ENCODE results near the gene GFPT1.

DNA sequence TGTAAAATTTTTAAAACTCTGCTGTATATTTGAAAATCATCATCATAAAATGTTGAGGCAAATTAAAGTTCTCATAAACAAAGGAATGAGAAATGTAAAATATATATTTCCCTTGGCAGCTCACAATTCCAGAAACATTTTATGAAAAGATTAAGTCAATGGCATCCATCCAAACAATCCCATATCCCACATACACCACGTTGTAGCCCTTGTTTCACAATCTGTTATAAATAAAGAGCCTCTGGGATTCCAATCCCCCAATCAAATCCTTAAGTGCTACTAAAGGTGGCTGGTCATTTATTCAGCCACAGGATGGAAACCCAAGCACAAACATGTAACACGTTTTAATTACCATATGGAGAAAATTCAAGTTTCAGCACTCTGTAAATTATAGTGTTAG lies 51.7 kb downstream of the GFPT1 start:
- TF ChIP-seq, protein P1, sequence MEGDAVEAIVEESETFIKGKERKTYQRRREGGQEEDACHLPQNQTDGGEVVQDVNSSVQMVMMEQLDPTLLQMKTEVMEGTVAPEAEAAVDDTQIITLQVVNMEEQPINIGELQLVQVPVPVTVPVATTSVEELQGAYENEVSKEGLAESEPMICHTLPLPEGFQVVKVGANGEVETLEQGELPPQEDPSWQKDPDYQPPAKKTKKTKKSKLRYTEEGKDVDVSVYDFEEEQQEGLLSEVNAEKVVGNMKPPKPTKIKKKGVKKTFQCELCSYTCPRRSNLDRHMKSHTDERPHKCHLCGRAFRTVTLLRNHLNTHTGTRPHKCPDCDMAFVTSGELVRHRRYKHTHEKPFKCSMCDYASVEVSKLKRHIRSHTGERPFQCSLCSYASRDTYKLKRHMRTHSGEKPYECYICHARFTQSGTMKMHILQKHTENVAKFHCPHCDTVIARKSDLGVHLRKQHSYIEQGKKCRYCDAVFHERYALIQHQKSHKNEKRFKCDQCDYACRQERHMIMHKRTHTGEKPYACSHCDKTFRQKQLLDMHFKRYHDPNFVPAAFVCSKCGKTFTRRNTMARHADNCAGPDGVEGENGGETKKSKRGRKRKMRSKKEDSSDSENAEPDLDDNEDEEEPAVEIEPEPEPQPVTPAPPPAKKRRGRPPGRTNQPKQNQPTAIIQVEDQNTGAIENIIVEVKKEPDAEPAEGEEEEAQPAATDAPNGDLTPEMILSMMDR (conservative IDR thresholded peaks at IDR 0.05; ENCODE audit: low read depth, low read length), result no peak
- no peak for TF ChIP-seq EZH2phosphoT487 (IDR thresholded peaks at IDR 0.05; ENCODE audit: borderline replicate concordance, low read length)
